GM18907 (cell line): ENCODE results near the gene MTFR2.
"Not testable (repeated sequence)": the region's sequence is repeated elsewhere in the genome, so short reads cannot be mapped to it uniquely, and the experiment has no call there.

Experiments used
- ATAC-seq: cut with Tn5 transposase; IDR thresholded peaks from one replicate; pipeline ENCODE4 v1.9.1; 2021; ENCODE audit warnings: mild to moderate bottlenecking, moderate library complexity; ENCODE audit not compliant: unreplicated experiment

MTFR2 gene

GRCh38 chr6:136236466-136237293, 13.4 kb downstream of the MTFR2 start:
- no peak for ATAC-seq

- ATAC-seq: no peak
These were observed 14.9 kb downstream of the MTFR2 start for GRCh38 chr6:136235233-136235564.

GRCh38 chr6:136232701-136233100, 17.4 kb downstream of the MTFR2 start:
- no peak for ATAC-seq

GRCh38 chr6:136230219-136230853, 19.8 kb downstream of the MTFR2 start:
- no peak for ATAC-seq

GRCh38 chr6:136228814-136229213, 21.3 kb downstream of the MTFR2 start:
- ATAC-seq: no peak

- peak; percentile 25 for ATAC-seq
These were observed 23.3 kb downstream of the MTFR2 start for GRCh38 chr6:136226674-136227377.

- peak; percentile 74 for ATAC-seq
These were observed 24.0 kb downstream of the MTFR2 start for GRCh38 chr6:136226027-136226673.

GRCh38 chr6:136225496-136225895, 24.6 kb downstream of the MTFR2 start:
- no peak for ATAC-seq

GRCh38 chr6:136224974-136225373, 25.1 kb downstream of the MTFR2 start:
- not testable (repeated sequence) for ATAC-seq

- no peak for ATAC-seq
These were observed 33.4 kb downstream of the MTFR2 start for GRCh38 chr6:136216503-136217401.

- no peak for ATAC-seq
These were observed 36.3 kb downstream of the MTFR2 start for GRCh38 chr6:136213853-136214252.

- no peak for ATAC-seq
These were observed 37.0 kb downstream of the MTFR2 start for GRCh38 chr6:136213012-136213539.

- no peak for ATAC-seq
These were observed 37.5 kb downstream of the MTFR2 start for GRCh38 chr6:136212608-136213007.

GRCh38 chr6:136210398-136211165, 39.5 kb downstream of the MTFR2 start:
- no peak for ATAC-seq

GRCh38 chr6:136209496-136209895, 40.6 kb downstream of the MTFR2 start:
- ATAC-seq: no peak

- ATAC-seq: no peak
These were observed 41.3 kb downstream of the MTFR2 start for GRCh38 chr6:136208783-136209182.

- ATAC-seq: no peak
These were observed 48.4 kb downstream of the MTFR2 start for GRCh38 chr6:136201732-136202131.

GRCh38 chr6:136192902-136193301, 57.2 kb downstream of the MTFR2 start:
- ATAC-seq: no peak

- ATAC-seq: no peak
These were observed 58.4 kb downstream of the MTFR2 start for GRCh38 chr6:136191606-136192312.
